Activated CD8-positive, alpha-beta T cell treated with anti-CD3 and anti-CD28 coated beads for 36 hours (primary cell): ENCODE measurements around the gene AP2A2. TPM values are rescaled to one million over a fixed set of nuclear protein-coding genes. Genes with fewer than 3 reads are reported as not detected.

Source experiments
- ATAC-seq: fragments of 200-7000 bp; cut with Tn5 transposase; one replicate; pipeline ENCODE4 v1.10.0; 2021; ENCODE audit warnings: mild to moderate bottlenecking, moderate library complexity
- CTCF ChIA-PET: fragments of 350-600 bp; sonication (Branson Sonifier 250); formaldehyde crosslinking; loops from one replicate; lab custom pipeline; 2021; ENCODE audit warnings: antibody characterized with exemption; lab: Charles Lee
- POLR2A ChIA-PET: fragments of 350-600 bp; sonication (Branson Sonifier 250); formaldehyde crosslinking; loops from one replicate; lab custom pipeline; 2021; ENCODE audit warnings: antibody characterized with exemption; lab: Charles Lee
- DNase-seq: peaks from one replicate; pipeline ENCODE4 v3.0.0-alpha.2; 2020
- H3K27ac Mint-ChIP-seq: one replicate; pipeline ENCODE4 v1.8.0; 2021; ENCODE audit warnings: mild to moderate bottlenecking, mixed read lengths
- H3K27me3 Mint-ChIP-seq: one replicate; pipeline ENCODE4 v1.8.0; 2021; ENCODE audit warnings: mixed read lengths
- H3K36me3 Mint-ChIP-seq: one replicate; pipeline ENCODE4 v1.8.0; 2021; ENCODE audit warnings: low read depth, mixed read lengths
- H3K4me1 Mint-ChIP-seq: one replicate; pipeline ENCODE4 v1.8.0; 2021; ENCODE audit warnings: low read depth, mixed read lengths
- H3K4me3 Mint-ChIP-seq: one replicate; pipeline ENCODE4 v1.8.0; 2021; ENCODE audit warnings: mild to moderate bottlenecking, moderate library complexity, mixed read lengths
- H3K9me3 Mint-ChIP-seq: one replicate; pipeline ENCODE4 v1.8.0; 2021; ENCODE audit warnings: mixed read lengths
- CTCF ChIP-seq: fragments of 200-600 bp; IDR thresholded peaks from one replicate; pipeline ENCODE4 v1.8.0; 2022; ENCODE audit warnings: antibody characterized with exemption, mild to moderate bottlenecking
- intact Hi-C: fragments of 100-400 bp; cut with micrococcal nuclease; formaldehyde crosslinking; loops from one replicate; pipeline ENCODE4 v1.10.0; 2022
- total RNA-seq, 2 experiments: library from RNA; stranded (reverse); gene quantifications; one replicate each; pipeline ENCODE4 v1.2.3, GENCODE V29; 2021

Gene AP2A2
- total RNA-seq, 2 experiments from 2014 or later: 34.0 to 34.6 TPM

- no peak for TF ChIP-seq CTCF
- H3K27me3 Mint-ChIP-seq: no peaks in the 10 kb centered on the region
- H3K4me3 Mint-ChIP-seq: no peak overlapping the region
- CTCF ChIA-PET: no interaction called here
- H3K36me3 Mint-ChIP-seq: peaks cover 22% of the 10 kb centered on the region
- DNase-seq: no peak
- intact Hi-C loops: no loop called here
- H3K9me3 Mint-ChIP-seq: no peaks in the 10 kb centered on the region
- ATAC-seq: no peak
- H3K27ac Mint-ChIP-seq: no peak overlapping the region
- POLR2A ChIA-PET: no interaction called here
- H3K4me1 Mint-ChIP-seq: peaks cover 3% of the 10 kb centered on the region
Observed at GRCh38 chr11:1001617-1002405, 76.1 kb downstream of the AP2A2 start.

- H3K4me3 Mint-ChIP-seq: no peak overlapping the region
- intact Hi-C loops: no loop called here
- POLR2A ChIA-PET: no interaction called here
- no peak for ATAC-seq
- CTCF ChIA-PET: no interaction called here
- peaks cover 1% of the 10 kb centered on the region for H3K4me1 Mint-ChIP-seq
- H3K36me3 Mint-ChIP-seq: peaks cover 22% of the 10 kb centered on the region
- no peaks in the 10 kb centered on the region for H3K9me3 Mint-ChIP-seq
- DNase-seq: no peak
- no peak overlapping the region for H3K27ac Mint-ChIP-seq
- H3K27me3 Mint-ChIP-seq: no peaks in the 10 kb centered on the region
- no peak for TF ChIP-seq CTCF
Observed at GRCh38 chr11:1002406-1002984, 76.8 kb downstream of the AP2A2 start.

DNA sequence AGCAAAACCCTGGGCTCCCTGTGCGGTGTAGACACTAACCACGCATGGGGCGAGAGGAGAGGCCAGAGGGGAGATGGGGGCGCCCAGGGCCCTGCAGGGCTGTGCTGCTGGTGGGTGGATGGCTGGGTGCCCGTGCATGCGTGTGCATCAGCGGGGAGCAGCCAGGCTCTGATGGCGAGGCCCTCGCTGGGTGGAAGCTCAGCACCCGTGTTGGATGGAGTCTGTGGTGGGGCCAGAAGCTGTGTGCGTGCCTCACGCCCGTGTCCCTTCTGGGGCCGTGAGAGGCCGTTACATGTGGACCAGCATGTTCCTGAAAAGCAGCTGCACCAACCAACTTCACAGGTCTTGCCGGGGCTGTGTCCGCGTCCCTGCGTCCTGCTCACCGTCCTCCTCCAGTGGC, 77.5 kb downstream of the AP2A2 start:
- ChIA-PET CTCF (no interaction called here), POLR2A (no interaction called here)
- Mint-ChIP-seq H3K27me3 (no peaks in the 10 kb centered on the region), H3K4me1 (peaks cover 1% of the 10 kb centered on the region), H3K4me3 (no peak overlapping the region), H3K36me3 (peaks cover 22% of the 10 kb centered on the region), H3K27ac (no peak overlapping the region), H3K9me3 (no peaks in the 10 kb centered on the region)
- no peak for TF ChIP-seq CTCF
- intact Hi-C loops: no loop called here
- ATAC-seq (no peak), DNase-seq (no peak)

DNA sequence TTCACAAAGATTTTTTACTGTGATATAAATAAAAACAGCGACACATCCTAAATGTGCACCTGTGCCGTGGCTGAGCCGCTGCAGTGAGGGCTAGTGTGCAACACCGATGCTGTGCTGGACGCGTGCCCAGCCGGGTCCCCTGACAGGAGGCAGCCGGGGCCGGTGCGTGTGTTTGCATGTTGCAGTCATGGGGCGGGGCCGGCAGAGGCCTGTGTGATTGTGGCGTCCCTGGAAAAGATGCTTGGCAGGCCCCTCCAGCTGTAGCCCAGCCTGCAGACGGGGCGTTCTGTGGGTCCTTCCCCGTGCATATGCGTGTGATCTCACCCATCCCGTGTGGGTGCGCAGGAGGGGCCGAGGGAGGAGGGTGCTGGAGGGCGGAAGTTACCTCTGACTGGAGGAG, 80.3 kb downstream of the AP2A2 start:
- no peaks in the 10 kb centered on the region for H3K9me3 Mint-ChIP-seq
- peaks cover 1% of the 10 kb centered on the region for H3K4me1 Mint-ChIP-seq
- peaks cover 31% of the 10 kb centered on the region for H3K36me3 Mint-ChIP-seq
- ATAC-seq (no peak), DNase-seq (no peak)
- ChIA-PET POLR2A (interaction anchor here (0.7 kb wide), 1 partner anchor 69 kb away, joined by 3 read pairs; the partner anchor contains the start of gene MUC2), CTCF (no interaction called here)
- TF ChIP-seq CTCF: no peak
- H3K4me3 Mint-ChIP-seq: no peak overlapping the region
- intact Hi-C loops: no loop called here
- no peaks in the 10 kb centered on the region for H3K27me3 Mint-ChIP-seq
- H3K27ac Mint-ChIP-seq: no peak overlapping the region

- Mint-ChIP-seq H3K27me3 (no peaks in the 10 kb centered on the region), H3K4me3 (no peak overlapping the region), H3K27ac (no peak overlapping the region), H3K36me3 (peaks cover 23% of the 10 kb centered on the region), H3K4me1 (peaks cover 1% of the 10 kb centered on the region), H3K9me3 (no peaks in the 10 kb centered on the region)
- no peak for TF ChIP-seq CTCF
- ChIA-PET CTCF (no interaction called here), POLR2A (interaction anchor here (0.8 kb wide), 1 partner anchor 11 kb away, joined by 3 read pairs; no protein-coding TSS in a partner anchor)
- no peak for ATAC-seq
- DNase-seq: no peak
- intact Hi-C loops: no loop called here
Observed at GRCh38 chr11:1006762-1007161, 81.1 kb downstream of the AP2A2 start.
